GM18517 (cell line): ENCODE data around the gene GPR132.
"Not testable (repeated sequence)": the region's sequence is repeated elsewhere in the genome, so short reads cannot be mapped to it uniquely, and the experiment has no call there.

Source experiments
- ATAC-seq: cut with Tn5 transposase; IDR thresholded peaks from one replicate; pipeline ENCODE4 v1.9.1; 2021; ENCODE audit warnings: mild to moderate bottlenecking, moderate library complexity; ENCODE audit not compliant: unreplicated experiment

Gene GPR132

DNA sequence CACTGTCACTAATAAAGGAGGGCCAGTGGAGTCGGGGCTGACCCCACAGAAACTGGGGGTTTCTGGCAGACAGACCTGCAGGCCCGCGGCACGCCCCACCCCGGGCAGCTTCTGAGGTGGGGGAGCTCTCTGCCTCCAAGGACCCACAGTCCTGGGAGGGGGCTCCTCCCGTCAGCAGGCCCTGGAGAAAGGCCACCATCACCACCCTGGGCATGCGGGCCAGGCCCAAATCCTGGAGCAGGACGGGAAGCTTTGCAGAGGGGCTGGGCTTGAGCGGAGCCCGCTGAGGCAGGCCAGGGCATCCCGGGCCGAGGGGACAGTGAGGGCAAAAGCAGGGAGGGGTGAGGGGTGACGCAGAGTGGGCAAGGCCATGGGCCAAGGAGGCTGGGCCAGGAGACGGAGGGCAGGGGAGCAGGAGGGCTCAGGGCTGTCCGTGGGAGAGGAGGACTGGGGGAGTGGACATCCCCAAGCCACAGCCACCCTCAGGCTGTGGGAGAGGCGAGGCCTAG, 11.1 kb upstream of the GPR132 start:
- no peak for ATAC-seq

DNA sequence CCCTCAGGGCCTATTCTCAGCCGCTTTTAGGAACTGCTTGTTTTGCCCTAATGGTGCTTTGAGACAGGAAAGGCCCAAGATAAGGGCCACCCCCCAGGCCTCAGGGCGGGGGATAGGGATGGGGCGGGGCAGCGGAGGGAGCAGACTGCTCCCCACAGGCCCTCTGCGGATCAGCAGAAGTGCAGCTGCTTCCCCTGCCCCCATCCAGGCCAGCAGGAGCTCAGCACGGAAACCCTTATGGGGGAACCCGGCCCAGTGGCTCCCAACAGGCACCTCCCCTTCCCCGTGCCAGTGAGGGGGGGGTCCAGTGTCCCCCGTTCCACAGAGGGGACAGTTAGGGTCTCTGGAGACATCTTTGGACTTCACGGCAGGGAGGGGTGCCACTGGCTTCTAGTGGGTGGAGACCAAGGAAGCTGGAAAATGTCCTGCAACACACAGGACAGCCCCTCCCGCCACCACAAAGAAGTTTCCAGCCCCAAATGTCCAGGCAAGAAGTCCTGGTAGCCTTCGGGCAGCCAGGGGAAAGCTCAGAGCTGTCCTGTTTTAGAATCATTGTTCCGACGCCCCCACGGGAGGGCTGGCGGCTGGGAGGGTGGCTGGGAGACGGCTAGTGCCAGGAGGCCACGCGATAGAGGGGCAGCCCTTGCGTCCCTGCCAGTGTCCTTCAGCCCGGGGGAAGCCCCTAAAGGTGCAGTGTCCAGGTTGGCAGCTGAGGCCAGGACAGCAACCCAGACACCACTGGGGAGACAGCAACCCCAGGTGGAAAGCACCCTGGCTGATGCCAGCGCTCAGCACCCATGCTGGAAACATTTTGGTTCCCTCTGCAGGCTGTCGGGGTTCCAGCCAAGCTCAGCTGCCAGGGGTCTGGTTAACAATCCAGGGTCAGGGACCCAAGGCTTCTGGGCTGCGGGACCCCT, 10.4 kb upstream of the GPR132 start:
- ATAC-seq = no peak

DNA sequence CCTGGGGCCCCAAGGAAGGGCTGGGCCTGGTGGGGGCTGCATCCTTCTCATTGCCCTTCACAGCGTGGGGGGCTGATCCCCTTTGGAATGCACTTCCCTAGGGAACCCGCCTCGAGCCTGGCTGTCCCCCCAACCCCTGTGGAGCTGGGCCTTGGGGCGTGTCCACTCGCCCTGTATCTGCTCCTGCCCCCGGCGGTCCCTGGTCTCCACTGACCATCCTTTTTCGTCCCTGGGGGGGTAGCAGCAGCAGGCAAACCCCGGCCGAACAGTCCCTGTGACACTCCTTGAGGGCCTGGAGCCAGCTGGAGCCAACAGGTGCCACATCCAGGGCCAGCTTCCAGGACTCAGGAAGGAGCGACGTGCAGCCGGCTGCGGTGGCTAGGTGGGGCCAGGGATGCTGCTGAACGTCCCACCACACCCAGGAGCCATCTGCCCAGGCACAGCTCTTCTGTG, 9.4 kb upstream of the GPR132 start:
- ATAC-seq = no peak

DNA sequence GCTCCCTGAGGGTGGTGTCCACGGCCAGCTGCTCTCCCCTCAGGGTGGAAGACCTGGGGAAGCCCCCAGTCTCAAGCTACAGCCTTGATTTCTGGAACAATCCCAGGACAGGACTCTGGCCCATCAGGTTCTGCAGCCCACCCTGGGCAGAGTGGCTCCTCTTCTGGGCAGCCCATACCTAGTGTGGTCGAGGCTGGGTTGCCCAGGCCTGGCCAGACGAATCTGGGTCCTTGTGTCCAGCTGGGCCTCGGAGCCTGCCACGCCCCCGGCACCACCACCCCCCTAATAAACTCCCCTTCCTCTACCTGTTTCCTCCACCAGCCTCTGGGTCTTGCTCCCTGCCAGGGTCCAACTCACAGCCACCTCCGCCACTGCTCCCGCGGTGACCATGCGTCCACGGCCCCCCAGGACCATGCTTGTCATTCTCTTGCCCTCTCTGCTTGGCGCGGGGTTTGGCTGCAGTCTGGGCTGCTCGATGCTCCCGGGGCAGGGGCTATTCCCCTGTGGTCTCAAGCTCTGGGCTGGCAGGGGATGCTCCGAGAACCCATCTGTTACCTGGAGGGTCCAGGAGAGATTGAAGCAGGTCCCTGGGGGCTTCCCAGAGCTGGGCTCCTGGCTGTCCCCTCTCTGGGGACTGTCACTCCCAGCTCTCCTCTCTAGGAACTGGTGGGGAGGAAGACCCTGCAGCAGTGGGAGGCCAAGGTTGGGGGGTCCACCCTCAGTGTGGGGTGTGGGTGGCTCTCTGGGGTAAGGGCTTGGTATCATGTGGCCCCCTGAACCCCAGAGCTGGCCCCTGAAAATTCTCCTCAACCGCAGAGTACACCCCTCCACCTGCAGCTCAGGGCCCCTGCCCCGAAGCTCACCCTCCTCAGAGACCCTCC, 8.7 kb upstream of the GPR132 start:
- no peak for ATAC-seq

DNA sequence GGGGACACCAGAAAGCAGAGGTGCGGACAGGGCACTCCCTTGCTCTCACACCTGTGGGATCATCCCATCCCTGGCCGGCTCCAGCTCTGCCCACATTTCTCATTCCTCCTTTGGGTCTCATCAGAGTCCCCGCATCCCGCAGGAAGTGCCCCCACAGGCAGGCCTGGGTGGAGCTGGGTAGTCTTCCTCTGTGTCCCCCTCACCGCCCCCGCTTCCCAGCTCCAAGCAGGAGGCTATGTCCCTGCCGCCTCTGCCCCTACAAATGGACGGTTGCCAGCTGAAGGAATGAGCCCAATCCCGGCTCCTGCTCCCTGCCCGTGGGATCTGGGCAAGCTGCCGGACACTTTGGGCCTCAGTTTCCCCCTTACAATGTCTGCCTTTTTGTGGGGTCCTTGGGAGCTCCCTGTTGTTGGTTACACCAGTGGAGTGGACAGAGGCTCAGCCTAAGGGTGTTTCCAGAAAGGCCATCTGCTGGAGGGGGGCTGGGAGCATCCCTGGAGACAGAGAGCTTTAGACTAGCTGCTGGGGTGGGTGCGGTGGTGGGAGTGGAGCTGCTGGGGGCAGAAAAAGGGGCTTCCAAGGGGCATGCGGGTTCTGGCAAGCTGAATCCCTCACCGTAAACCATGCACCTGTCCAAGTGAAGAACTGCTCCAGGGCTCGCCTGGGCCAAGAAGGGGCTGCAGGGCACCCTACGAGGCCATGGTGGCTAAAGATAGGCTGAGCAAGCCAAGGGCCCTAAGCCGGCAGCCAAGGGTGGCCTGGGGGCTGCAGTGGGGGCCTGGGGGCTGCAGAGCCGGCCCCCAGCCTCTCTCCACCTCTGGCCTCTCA, 7.9 kb upstream of the GPR132 start:
- no peak for ATAC-seq

DNA sequence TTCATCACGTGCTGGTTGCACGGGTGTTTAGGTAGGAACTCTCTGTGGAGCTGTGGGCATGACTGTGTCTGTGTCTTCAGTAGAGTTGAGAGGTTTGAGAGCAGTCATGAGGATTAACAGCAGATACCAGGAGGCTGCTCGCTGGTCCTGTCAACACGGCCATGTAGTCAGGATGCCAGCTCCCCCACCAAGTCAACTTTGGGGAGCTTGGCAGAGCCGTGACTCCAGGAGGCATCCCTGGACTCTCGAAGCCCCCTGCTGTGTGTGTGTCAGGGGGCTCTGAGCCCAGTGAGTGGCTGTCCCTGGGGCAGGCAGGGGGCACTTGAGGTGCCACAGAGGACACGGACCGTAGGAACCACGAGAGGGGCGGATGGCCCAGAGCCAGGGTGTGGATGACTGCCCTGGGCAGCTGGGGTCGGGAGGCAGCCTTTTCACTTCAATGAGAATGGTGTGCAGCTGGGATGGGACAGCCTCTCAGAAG, 7.2 kb upstream of the GPR132 start:
- ATAC-seq = no peak

DNA sequence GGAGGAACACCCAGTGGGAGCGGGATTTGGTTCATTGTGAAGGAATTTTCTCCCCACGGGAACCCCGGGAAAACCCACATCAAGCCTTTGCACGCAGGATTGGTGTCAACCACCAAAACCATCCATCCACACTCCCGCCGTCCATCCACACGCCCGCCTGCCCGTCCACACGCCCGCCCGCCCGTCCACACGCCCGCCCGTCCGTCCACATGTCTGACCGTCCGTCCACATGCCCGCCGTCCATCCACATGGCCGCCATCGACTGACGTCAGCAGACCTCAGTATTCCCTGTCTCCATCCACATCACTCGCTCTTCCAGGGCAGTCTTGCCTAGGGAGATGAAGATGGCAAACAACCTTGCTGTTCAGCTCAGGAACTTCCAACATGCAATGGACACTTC, 6.7 kb upstream of the GPR132 start:
- ATAC-seq = no peak

DNA sequence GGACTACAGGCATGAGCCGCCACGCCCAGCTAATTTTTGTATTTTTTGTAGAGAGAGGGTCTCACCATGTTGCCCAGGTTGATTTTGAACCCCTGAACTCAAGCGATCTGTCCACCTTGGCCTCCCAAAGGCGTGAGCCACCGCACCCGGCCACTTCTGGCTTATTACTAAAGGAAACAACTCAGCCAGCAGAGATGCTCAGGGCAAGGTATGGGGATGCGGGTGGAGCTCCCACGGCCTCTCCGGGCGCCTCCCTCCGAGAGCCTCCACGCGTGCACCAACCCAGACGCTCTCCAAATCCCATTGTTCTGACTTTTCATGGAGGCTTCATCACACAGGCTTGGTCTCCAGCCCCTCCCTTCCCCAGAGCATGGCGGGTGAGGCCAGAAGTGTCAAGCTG, 6.1 kb upstream of the GPR132 start:
- ATAC-seq = no peak

DNA sequence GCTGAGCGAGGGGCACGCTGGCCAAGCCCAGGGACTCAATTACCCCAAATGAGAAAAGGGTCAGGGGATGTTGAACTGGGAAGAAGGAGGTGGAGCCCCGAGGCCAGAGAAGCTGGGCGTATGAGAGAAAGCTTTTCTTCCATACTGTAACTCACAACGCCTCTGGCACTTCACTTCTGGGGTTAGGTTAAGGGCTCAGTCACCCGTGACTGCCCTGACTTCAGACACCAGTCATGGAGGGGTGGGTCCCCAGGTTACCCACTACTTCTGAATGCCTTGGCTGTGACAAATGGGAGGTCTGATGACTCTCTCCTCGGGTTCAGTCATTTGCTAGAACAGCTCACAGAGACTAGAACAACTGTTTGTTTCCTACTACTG, 5.5 kb upstream of the GPR132 start:
- no peak for ATAC-seq

DNA sequence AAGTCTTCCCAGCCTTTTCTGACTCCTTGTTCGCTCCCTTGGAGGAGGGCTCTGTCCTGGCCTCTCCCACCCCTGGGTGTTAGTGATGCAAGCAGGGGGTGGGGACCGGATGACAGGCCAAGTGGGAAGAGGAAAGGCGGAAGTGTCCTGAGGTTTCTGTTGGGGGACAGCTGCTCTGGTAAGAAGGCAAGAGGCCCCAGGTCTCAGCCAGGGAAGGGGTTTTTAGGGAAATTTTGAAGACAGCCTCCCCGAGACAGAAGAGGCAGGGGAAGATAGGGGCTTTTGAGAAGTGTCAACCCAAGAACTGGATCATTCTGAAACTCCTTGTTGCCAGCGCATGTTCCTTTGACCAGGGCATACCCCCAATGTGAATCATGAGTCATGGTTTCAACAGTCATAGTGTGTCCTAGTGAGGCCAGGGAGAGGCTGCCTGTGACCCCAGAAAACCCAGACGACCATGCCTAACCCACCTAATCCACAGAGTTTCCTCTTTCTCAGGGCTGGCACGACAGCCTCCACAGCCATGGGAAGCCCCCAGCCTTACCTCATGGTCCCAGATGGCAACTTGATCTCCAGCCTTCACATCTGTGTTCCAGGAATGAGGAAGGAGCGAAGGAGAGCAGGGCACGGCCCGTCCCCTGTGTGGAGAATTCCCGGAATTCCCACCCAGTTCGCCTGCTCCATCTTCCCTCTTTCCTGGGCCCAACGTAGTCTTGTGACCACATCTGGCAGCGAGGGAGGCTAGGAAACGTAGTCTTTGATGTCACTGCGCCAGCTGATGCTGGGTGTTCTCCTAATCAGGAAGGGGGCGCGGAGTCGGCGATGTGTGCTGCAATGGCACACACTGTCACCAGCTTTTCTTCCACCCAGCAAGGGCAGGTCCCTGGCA, 4.9 kb upstream of the GPR132 start:
- ATAC-seq = peak; percentile 48

DNA sequence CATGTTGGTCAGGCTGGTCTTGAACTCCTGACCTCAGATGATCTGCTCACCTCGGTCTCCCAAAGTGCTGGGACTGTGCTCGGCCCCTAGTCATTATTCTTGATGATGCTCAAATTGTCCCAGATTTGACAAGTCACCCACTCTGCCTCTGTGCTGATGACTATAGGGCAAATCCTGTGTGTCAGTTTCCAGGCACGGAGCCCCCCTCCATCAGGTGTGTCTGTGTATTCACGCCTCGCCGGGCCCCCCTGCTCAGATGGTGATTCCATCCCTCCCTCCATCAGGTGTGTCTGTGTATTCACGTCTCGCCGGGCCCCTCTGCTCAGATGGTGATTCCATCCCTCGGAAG, 4.3 kb upstream of the GPR132 start:
- no peak for ATAC-seq

DNA sequence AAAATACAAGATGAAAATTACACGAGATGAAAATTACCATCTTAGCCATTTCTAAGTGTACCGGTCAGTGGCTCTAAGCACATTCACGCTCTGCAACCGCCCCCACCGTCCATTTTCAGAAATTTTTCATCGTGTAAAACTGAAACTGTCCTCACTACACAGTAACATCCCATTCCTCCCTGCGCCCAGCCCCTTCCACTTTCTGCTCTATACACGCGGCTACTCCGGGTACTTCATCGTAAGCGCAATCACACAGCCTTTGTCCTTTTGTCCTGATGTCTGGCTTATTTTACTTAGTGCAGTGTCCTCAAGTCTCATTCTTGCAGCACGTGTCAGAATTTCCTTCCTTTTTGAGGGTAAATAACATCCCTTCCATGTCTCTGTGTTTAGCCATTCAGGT, 3.6 kb upstream of the GPR132 start:
- ATAC-seq = no peak

DNA sequence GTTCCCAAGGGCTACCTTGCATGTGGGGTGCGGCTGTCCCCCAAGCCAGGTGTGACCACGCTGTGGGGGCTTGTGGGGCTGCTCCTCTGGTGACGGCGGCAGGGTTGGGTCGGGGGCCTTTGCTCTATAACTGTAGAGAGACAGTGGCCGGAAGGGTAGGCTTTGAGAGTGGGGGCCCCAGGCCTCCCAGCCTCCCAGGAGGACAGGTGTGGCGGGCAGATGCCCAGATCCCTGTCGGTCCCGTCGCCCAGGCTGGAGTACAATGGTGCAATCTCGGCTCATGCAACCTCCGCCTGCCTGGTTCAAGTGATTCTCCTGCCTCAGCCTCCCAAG, 2.7 kb upstream of the GPR132 start:
- ATAC-seq = no peak

DNA sequence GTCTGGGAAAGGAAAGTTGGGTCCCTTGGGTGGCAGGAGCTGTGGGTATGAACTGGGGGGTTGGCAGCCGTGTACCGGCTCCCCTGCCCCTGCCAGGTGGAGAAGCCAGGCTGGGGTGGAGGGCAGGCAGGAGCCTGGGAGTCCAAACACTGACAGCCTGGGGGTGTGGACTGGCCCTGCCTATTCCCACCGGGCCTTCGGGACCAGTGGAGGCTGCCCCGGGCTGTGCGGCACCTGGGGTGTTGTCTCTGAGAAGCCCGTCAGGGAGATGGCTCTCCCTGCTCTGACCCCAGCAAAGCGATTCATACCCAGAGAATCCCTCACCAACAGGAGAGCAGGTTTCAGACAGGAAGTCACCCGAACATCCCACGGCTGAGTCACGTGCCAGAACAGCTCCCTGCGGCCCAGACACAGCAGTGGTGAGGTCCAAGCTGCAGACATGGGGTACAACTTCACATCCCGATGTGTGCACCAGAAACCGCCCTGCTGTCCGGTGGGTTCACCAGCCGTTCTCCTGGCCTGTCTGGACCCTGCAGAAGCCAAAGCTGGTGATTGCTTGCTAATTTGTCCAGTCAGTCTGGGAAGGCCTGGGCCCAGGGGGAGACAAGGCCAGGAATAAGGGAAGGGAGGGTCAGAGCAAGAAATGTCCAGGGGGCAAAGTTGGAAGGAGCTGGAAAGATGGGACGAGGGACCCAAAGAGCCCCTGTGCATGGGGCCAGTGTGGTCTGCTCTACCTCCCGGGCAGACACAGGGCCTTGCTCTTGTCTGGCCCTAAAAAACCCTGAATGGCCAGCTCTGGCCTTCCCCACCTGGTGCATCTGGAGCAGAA, 2.1 kb upstream of the GPR132 start:
- ATAC-seq = no peak

DNA sequence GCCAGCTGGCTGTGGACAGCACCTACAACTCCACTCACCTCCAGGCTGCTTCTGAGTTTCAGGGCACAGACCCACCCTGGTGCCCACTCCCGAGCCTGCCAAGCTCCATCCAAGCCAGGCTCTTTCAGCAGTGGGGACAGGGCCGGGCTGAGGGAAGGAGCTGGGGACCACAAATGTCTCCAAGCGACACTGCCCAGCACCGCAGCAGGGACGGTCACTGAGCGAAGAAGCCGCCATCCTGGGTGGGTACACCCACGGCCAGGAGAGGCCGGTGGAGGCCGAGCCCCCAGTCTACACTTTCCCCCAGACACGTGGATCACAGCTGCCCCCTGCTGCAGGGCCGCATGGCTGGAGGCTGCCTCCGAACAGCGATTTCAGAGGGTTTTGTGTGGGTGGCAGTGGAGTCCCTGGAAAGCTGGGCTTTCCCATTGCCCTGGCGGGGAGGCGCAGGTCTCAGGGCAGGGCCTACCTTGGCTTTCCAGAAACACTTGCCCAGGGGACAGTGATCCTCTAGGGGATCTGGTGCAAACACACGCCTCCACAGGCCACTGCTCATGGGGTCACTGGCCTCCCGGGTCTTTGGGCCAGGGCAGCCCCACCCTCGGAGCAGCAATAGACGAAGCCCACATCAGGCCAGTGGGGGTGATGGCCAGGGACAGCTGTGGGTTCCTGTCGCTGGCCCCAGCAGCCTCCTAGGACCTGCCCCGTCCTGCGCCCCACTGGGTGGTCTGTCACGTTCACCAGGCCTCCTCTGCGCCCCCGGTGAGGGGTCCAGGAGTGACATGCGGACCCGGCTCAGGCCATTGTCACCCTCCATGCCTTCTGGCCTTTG, 1.2 kb upstream of the GPR132 start:
- no peak for ATAC-seq

DNA sequence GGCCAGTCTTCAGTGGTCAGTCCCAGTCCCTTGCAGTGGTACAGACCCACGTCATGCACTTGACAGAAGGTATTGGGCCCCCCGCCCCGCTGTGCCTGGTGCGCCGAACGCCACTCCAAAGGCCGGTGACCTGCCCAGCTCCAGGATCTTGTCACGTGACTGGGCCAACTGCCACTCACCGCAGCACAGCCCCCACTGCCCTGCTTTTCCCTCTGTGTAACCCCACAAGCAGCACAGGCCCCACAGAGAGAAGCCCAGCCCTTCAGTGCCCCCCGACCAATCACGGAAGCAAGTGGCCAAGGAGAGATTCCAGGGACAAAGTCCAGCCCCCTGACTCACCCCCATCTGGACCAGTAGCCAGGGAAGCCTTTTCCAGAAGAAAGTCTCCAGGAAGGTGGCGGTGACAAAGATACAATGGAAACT, 498 bp downstream of the GPR132 start:
- ATAC-seq = no peak

DNA sequence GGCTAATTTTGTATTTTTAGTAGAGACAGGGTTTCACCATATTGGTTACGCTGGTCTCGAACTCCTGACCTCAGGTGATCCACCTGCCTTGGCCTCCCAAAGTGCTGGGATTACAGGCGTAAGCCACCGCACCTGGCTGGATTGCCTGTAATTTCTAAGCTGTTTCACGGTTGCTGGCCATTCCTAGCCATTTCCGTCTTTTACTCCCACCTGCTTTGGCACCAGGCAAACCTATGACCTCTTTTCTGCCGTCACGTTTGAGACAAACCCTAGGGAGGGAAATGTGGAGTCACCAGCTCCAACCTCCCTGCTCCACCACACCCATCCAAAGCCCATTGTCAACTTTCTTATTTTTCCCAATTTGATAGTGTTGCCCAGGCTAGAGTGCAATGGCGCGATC, 1.2 kb downstream of the GPR132 start:
- ATAC-seq = no peak

DNA sequence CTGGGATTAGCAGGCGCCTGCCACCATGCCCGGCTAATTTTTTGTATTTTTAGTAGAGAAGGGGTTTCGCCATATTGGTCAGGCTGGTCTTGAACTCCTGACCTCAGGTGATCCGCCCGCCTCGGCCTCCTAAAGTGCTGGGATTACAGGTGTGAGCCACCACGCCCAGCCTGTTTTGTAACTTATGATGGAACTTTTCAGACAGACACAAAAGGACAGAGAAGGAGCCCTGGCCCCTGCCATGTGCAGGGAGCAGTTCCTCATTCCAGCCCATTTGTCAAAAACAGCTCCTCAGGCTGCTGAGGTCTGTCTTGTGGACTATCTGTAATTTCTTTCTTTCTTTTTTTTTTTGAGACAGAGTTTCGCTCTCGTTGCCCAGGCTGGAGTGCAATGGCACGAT, 1.7 kb downstream of the GPR132 start:
- not testable (repeated sequence) for ATAC-seq
